Gastrocnemius medialis (tissue), 4 donors: Measurements from ENCODE around the gene ATP8B4. TPM values are rescaled to one million over a fixed set of nuclear protein-coding genes. Genes with fewer than 3 reads are reported as not detected.

Experiments
- ATAC-seq, 2 donors: fragments of 150-250 bp; one replicate each; pipeline ENCODE4 v1.9.1; 2016
- DNase-seq, 2 donors: peaks; one replicate each; pipeline ENCODE4 v3.0.0-alpha.2; 2019
- H3K27ac ChIP-seq, 4 donors: fragments of 200-600 bp; sonication (generic); 1 replicate in 1 of 4; 2 replicates in 3 of 4; pipeline ENCODE4 v1.5.1; 2016 to 2018; ENCODE audit warnings: mild to moderate bottlenecking in 2 of 4, moderate library complexity in 1 of 4
- H3K27me3 ChIP-seq, 3 donors: fragments of 200-600 bp; sonication (generic) in 2 of 3; 1 replicate in 1 of 3; 2 replicates in 2 of 3; pipeline versions ENCODE4 v1.5.1 to v1.6.0; 2016 to 2019; ENCODE audit warnings: mild to moderate bottlenecking in 1 of 3, moderate library complexity in 1 of 3
- H3K36me3 ChIP-seq, 2 donors: fragments of 200-600 bp; sonication (generic) in 1 of 2; one replicate each; pipeline ENCODE4 v1.5.1; 2017 to 2018
- H3K4me1 ChIP-seq, 2 donors: fragments of 200-600 bp; sonication (generic) in 1 of 2; one replicate each; pipeline ENCODE4 v1.5.1; 2016 to 2017; ENCODE audit warnings: mild to moderate bottlenecking in 2 of 2
- H3K4me3 ChIP-seq, 4 donors: fragments of 200-600 bp; sonication (generic) in 3 of 4; 1 replicate in 1 of 4; 2 replicates in 3 of 4; pipeline ENCODE4 v1.5.1; 2016 to 2019; ENCODE audit warnings: mild to moderate bottlenecking in 2 of 4
- H3K9me3 ChIP-seq, 3 donors: fragments of 200-600 bp; sonication (generic) in 2 of 3; 1 replicate in 1 of 3; 2 replicates in 2 of 3; pipeline ENCODE4 v1.5.1; 2016 to 2019
- CTCF ChIP-seq, 5 experiments: fragments of 450-650 bp in 3 of 5; fragments of 200-600 bp in 2 of 5; sonication (generic) in 2 of 5; IDR thresholded peaks in 4 of 5; conservative IDR thresholded peaks in 1 of 5; 1 replicate in 4 of 5; 2 replicates in 1 of 5; pipeline ENCODE4 v1.5.1; 2016 to 2019; ENCODE audit warnings: antibody characterized with exemption in 5 of 5, mild to moderate bottlenecking in 3 of 5, moderate library complexity in 3 of 5
- POLR2A ChIP-seq, 2 donors: fragments of 450-650 bp; IDR thresholded peaks; one replicate each; pipeline ENCODE4 v1.6.1; 2017; ENCODE audit warnings: antibody characterized with exemption in 2 of 2, mild to moderate bottlenecking in 2 of 2, moderate library complexity in 2 of 2
- in situ Hi-C, 4 donors: fragments of 200-750 bp; cut with MboI; loops; one replicate each; pipeline versions ENCODE4 v1.15.0 to v1.8.0; 2017; ENCODE audit warnings: low sequenced_read_pairs in 4 of 4
- intact Hi-C: fragments of 100-400 bp; cut with DNase I; formaldehyde crosslinking; loops from one replicate; pipeline ENCODE4 v1.15.1; 2023; ENCODE audit warnings: low total_unique reads
- total RNA-seq, 4 donors: library from RNA; depleted of rRNA; stranded (reverse); fragments of >200 nt; gene quantifications; one replicate each; pipeline versions ENCODE4 v1.1.0 to v1.2.3, GENCODE V29; 2016

Gene ATP8B4
- total RNA-seq, 4 donors from 2014 or later, result 1.7 to 3.4 (median 2.4) TPM

GRCh38 chr15:49900006-49900902 is 218.8 kb downstream of the ATP8B4 start:
- ATAC-seq, result peak in 1 of 2 donors; percentile 40
- in situ Hi-C loops, result loop anchor here in 1 of 4 donors (25.0 kb wide), 1 partner anchor 88 kb away; no protein-coding TSS in a partner anchor
- DNase-seq, result no peak
- Histone ChIP-seq H3K36me3 (no peaks in the 10 kb centered on the region), H3K9me3 (no peaks in the 10 kb centered on the region), H3K4me3 (no peak overlapping the region), H3K4me1 (no peaks in the 10 kb centered on the region), H3K27me3 (no peaks in the 10 kb centered on the region), H3K27ac (peak overlapping the region in 1 of 4 donors; percentile 49)
- intact Hi-C loops, result no loop called here
- TF ChIP-seq POLR2A (IDR thresholded peaks at IDR 0.05) (no peak), CTCF (IDR thresholded peaks at IDR 0.05 in 4 of 5, conservative IDR thresholded peaks at IDR 0.05 in 1 of 5) (no peak)

GRCh38 chr15:49898575-49899283 is 220.3 kb downstream of the ATP8B4 start:
- no peak for DNase-seq
- Histone ChIP-seq H3K4me1 (no peaks in the 10 kb centered on the region), H3K27me3 (no peaks in the 10 kb centered on the region), H3K4me3 (no peak overlapping the region), H3K9me3 (no peaks in the 10 kb centered on the region), H3K36me3 (no peaks in the 10 kb centered on the region), H3K27ac (no peak overlapping the region)
- no peak for ATAC-seq
- no peak for TF ChIP-seq POLR2A (IDR thresholded peaks at IDR 0.05)
- in situ Hi-C loops (no loop called here), intact Hi-C loops (no loop called here)

- ATAC-seq (no peak), DNase-seq (no peak)
- Histone ChIP-seq H3K36me3 (no peaks in the 10 kb centered on the region), H3K27ac (no peak overlapping the region), H3K4me3 (no peak overlapping the region), H3K27me3 (no peaks in the 10 kb centered on the region), H3K4me1 (no peaks in the 10 kb centered on the region), H3K9me3 (no peaks in the 10 kb centered on the region)
- TF ChIP-seq CTCF (IDR thresholded peaks at IDR 0.05 in 4 of 5, conservative IDR thresholded peaks at IDR 0.05 in 1 of 5) (no peak), POLR2A (IDR thresholded peaks at IDR 0.05) (no peak)
- in situ Hi-C loops, result no loop called here
- intact Hi-C loops, result no loop called here
Measured at GRCh38 chr15:49898097-49898496, 220.9 kb downstream of the ATP8B4 start.

- TF ChIP-seq CTCF (IDR thresholded peaks at IDR 0.05 in 4 of 5, conservative IDR thresholded peaks at IDR 0.05 in 1 of 5) (no peak), POLR2A (IDR thresholded peaks at IDR 0.05) (no peak)
- intact Hi-C loops (no loop called here), in situ Hi-C loops (no loop called here)
- peak overlapping the region in 3 of 4 donors; percentile 8 to 57 (median 49) for H3K27ac ChIP-seq
- no peak overlapping the region for H3K4me3 ChIP-seq
- H3K9me3 ChIP-seq, result no peaks in the 10 kb centered on the region
- no peak for DNase-seq
- no peaks in the 10 kb centered on the region for H3K36me3 ChIP-seq
- H3K27me3 ChIP-seq, result no peaks in the 10 kb centered on the region
- H3K4me1 ChIP-seq, result no peaks in the 10 kb centered on the region
- no peak for ATAC-seq
Measured at GRCh38 chr15:49895347-49896223, 223.4 kb downstream of the ATP8B4 start.
